K562 (cell line): Measurements from ENCODE around the gene RNF181. TPM values are rescaled to one million over a fixed set of nuclear protein-coding genes. Genes with fewer than 3 reads are reported as not detected.
A peak's percentile ranks its signal among the peaks of the same experiment; 100 is the strongest.

Source experiments
- BHLHE40 ChIP-seq: IDR thresholded peaks from 2 replicates; pipeline ENCODE4 v1.6.1; 2011; ENCODE audit warnings: low read length, improper control_type of control experiment
- CTBP1 ChIP-seq: fragments of 450-650 bp; IDR thresholded peaks from 2 replicates; pipeline ENCODE4 v1.6.1; 2016; ENCODE audit warnings: borderline replicate concordance
- DPF2 ChIP-seq: fragments of 450-650 bp; IDR thresholded peaks from 2 replicates; pipeline ENCODE4 v1.6.1; 2016
- MEIS2 ChIP-seq: fragments of 450-650 bp; IDR thresholded peaks from 2 replicates; pipeline ENCODE4 v1.6.1; 2014; ENCODE audit warnings: mild to moderate bottlenecking; ENCODE audit not compliant: partially characterized antibody
- RB1 ChIP-seq: fragments of 450-650 bp; IDR thresholded peaks from 2 replicates; pipeline ENCODE4 v1.6.1; 2017; ENCODE audit warnings: low read depth, mild to moderate bottlenecking
- TBL1XR1 ChIP-seq, 2 experiments: IDR thresholded peaks; 2 replicates each; pipeline ENCODE4 v1.6.1; 2012; ENCODE audit warnings: improper control_type of control experiment in 2 of 2, low read length in 2 of 2, mild to moderate bottlenecking in 1 of 2
- UBTF ChIP-seq, 2 experiments: IDR thresholded peaks; 2 replicates each; pipeline ENCODE4 v1.6.1; 2012; ENCODE audit warnings: improper control_type of control experiment in 2 of 2, low read depth in 2 of 2, low read length in 2 of 2, borderline replicate concordance in 1 of 2
- ZBTB12 ChIP-seq: fragments of 250-450 bp; sonication (Bioruptor Pico); IDR thresholded peaks from 2 replicates; pipeline ENCODE4 v1.4.0; 2020
- ZBTB17 ChIP-seq: fragments of 450-650 bp; formaldehyde crosslinking; IDR thresholded peaks from 2 replicates; pipeline ENCODE4 v1.4.0; 2020; ENCODE audit warnings: mild to moderate bottlenecking
- ZBTB7A ChIP-seq: IDR thresholded peaks from 2 replicates; pipeline ENCODE4 v1.6.1; 2011; ENCODE audit warnings: low read depth, mild to moderate bottlenecking, low read length, moderate library complexity, borderline replicate concordance; ENCODE audit not compliant: control insufficient read depth
- ZFX ChIP-seq: sonication (generic); formaldehyde crosslinking; IDR thresholded peaks from 2 replicates; pipeline ENCODE4 v1.8.0; 2022; ENCODE audit warnings: mild to moderate bottlenecking, missing genetic modification reagents, moderate library complexity
- ZHX1 ChIP-seq: fragments of 150-350 bp; conservative IDR thresholded peaks from 2 replicates; pipeline ENCODE4 v1.6.1; 2014; ENCODE audit warnings: low read length
- ZNF586 ChIP-seq: fragments of 450-650 bp; formaldehyde crosslinking; conservative IDR thresholded peaks from 2 replicates; pipeline ENCODE4 v1.4.0; 2020; ENCODE audit warnings: mild to moderate bottlenecking, moderate library complexity
- ZNF76 ChIP-seq: fragments of 250-450 bp; sonication (Bioruptor Pico); IDR thresholded peaks from 2 replicates; pipeline ENCODE4 v1.4.0; 2020; ENCODE audit warnings: mild to moderate bottlenecking, moderate library complexity, borderline replicate concordance
- polyA plus RNA-seq, 8 experiments: library from polyadenylated mRNA; depleted of rRNA in 4 of 8; stranded (reverse) in 5 of 8; unstranded in 3 of 8; fragments of >200 nt; fragmentation: Nextera tagmentation in 2 of 8; fragmentation: Illumina TruSeq in 1 of 8; extraction: Ambion mirVana in 2 of 8; extraction: Trizol in 1 of 8; gene quantifications; 2 replicates each; pipeline versions ENCODE4 v1.2.1 to v1.2.3, GENCODE V29; 2011 to 2014; ENCODE audit warnings: inconsistent platforms in 1 of 8, missing spikeins in 1 of 8
- total RNA-seq, 7 experiments: library from RNA; depleted of rRNA in 6 of 7; stranded (reverse); fragments of >200 nt in 6 of 7; fragmentation: Illumina TruSeq in 2 of 7; extraction: Trizol in 2 of 7; gene quantifications; 2 replicates each; pipeline versions ENCODE4 v1.2.1 to v1.2.3, GENCODE V29; 2011 to 2021; ENCODE audit warnings: low replicate concordance in 1 of 7
- TF ChIP-seq, protein P1 (sequence below): fragments of 250-450 bp; sonication (Bioruptor Pico); IDR thresholded peaks from 2 replicates; pipeline ENCODE4 v1.4.0; 2020; ENCODE audit warnings: mild to moderate bottlenecking
- TF ChIP-seq, protein P2 (sequence below): IDR thresholded peaks from 2 replicates; pipeline ENCODE4 v1.6.1; 2012; ENCODE audit warnings: low read depth, low read length, improper control_type of control experiment, borderline replicate concordance

RNF181 gene
- total and polyA plus RNA-seq, 9 of the 15 experiments (the other 6 are each of a cell fraction or from before 2014, with no cell fraction given) = 139 to 492 (median 253) TPM

DNA sequence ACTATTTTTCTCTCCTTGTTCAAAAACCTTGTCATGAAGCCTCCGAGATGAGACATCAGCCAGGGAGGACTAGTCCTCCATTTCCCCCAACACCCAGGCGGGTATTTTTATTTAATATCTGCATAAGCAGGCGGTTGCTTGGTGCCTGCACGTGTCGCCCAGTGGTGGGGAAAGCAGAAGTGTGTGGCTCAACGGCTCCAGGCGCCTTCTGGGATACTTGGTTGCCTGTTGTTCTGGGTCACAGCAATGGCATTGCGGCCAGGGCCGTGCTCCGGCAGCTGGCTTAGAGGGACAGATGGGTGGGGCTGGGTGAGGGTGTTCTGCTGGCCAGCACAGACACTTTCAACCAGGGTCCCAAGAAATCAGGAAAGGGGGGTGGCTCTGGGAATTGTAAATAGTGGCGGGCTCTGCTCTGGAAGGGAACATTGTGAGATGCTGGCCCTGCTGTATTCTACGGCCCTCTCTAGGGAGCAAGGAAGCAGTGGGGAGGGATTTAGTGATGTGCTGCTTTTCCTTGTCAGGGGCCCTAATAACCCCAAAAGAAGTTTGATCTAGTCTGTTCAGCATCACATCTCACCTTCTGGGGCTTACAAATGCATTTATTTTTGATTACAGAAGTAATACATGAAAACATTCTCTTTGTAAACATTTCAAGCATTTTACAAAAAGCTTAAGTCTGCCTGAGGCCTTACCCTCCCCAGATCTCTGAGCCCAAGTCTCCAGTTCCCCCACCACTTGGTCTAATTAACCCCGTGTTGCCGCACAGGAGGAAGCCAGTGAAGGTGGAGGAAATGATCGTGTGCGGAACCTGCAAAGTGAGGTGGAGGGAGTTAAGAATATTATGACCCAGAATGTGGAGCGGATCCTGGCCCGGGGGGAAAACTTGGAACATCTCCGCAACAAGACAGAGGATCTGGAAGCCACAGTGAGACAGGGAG, 17.0 kb upstream of the RNF181 start (continued):
- TF ChIP-seq ZBTB12 (CRISPR knock-in tag) (0 out of 2 replicates have a peak, but pooled peaks have one; percentile 44), MEIS2 (no peak), RB1 (no peak), ZNF586 (peak; percentile 69; the same call in 1 of the 2 replicates), BHLHE40 (peak; percentile 88), UBTF (IDR thresholded peaks at IDR 0.05; ENCODE audit: borderline replicate concordance in 1 of 2, low read depth in 2 of 2, low read length in 2 of 2) (0 out of 4 replicates have a peak, but pooled peaks have one; percentile 34 to 41), ZHX1 (0 out of 2 replicates have a peak, but pooled peaks have one; percentile 2), ZBTB17 (0 out of 2 replicates have a peak, but pooled peaks have one; percentile 14), DPF2 (no peak), ZNF76 (CRISPR knock-in tag) (0 out of 2 replicates have a peak, but pooled peaks have one; percentile 35), ZFX (CRISPR knock-in tag) (peak; percentile 24; the same call in 1 of the 2 replicates), ZBTB7A (peak; percentile 10; the same call in 1 of the 2 replicates), TBL1XR1 (IDR thresholded peaks at IDR 0.05; ENCODE audit: low read length in 2 of 2) (0 out of 4 replicates have a peak, but pooled peaks of 1 of the 2 experiments have one; percentile 7), CTBP1 (no peak)
- TF ChIP-seq, protein P1, sequence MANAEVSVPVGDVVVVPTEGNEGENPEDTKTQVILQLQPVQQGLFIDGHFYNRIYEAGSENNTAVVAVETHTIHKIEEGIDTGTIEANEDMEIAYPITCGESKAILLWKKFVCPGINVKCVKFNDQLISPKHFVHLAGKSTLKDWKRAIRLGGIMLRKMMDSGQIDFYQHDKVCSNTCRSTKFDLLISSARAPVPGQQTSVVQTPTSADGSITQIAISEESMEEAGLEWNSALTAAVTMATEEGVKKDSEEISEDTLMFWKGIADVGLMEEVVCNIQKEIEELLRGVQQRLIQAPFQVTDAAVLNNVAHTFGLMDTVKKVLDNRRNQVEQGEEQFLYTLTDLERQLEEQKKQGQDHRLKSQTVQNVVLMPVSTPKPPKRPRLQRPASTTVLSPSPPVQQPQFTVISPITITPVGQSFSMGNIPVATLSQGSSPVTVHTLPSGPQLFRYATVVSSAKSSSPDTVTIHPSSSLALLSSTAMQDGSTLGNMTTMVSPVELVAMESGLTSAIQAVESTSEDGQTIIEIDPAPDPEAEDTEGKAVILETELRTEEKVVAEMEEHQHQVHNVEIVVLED (CRISPR knock-in tag) = peak; percentile 31; the same call in 1 of the 2 replicates
- TF ChIP-seq, protein P2, sequence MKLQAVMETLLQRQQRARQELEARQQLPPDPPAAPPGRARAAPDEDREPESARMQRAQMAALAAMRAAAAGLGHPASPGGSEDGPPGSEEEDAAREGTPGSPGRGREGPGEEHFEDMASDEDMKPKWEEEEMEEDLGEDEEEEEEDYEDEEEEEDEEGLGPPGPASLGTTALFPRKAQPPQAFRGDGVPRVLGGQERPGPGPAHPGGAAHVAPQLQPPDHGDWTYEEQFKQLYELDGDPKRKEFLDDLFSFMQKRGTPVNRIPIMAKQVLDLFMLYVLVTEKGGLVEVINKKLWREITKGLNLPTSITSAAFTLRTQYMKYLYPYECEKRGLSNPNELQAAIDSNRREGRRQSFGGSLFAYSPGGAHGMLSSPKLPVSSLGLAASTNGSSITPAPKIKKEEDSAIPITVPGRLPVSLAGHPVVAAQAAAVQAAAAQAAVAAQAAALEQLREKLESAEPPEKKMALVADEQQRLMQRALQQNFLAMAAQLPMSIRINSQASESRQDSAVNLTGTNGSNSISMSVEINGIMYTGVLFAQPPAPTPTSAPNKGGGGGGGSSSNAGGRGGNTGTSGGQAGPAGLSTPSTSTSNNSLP = no peak
